Measurements from ENCODE around the gene ROBO4. TPM values are rescaled to one million over a fixed set of nuclear protein-coding genes. Genes with fewer than 3 reads are reported as not detected.

ROBO4 gene
- total RNA-seq, 1 donor from 2014 or later = 28.8 TPM

- H3K27me3 Mint-ChIP-seq (ENCODE audit: unreplicated experiment) = peaks cover 18% of the 10 kb centered on the region
Observed at GRCh38 chr11:124846070-124846673, 51.5 kb downstream of the ROBO4 start.

GRCh38 chr11:124844664-124845079, 53.0 kb downstream of the ROBO4 start:
- Mint-ChIP-seq H3K4me3 (ENCODE audit: unreplicated experiment) (no peak overlapping the region), H3K27ac (ENCODE audit: unreplicated experiment) (no peak overlapping the region), H3K36me3 (ENCODE audit: low read depth, unreplicated experiment) (peaks cover 10% of the 10 kb centered on the region), H3K4me1 (ENCODE audit: unreplicated experiment) (peaks cover 8% of the 10 kb centered on the region), H3K9me3 (ENCODE audit: unreplicated experiment) (no peaks in the 10 kb centered on the region), H3K27me3 (ENCODE audit: unreplicated experiment) (peaks cover 26% of the 10 kb centered on the region)
- TF ChIP-seq CTCF (IDR thresholded peaks at IDR 0.05; ENCODE audit: unreplicated experiment) = no peak
- no peak for DNase-seq (ENCODE audit: low spot score)

More at GRCh38 chr11:124846070-124846673, 51.5 kb downstream of the ROBO4 start:
- Mint-ChIP-seq H3K36me3 (ENCODE audit: low read depth, unreplicated experiment) (peaks cover 4% of the 10 kb centered on the region), H3K9me3 (ENCODE audit: unreplicated experiment) (no peaks in the 10 kb centered on the region), H3K4me3 (ENCODE audit: unreplicated experiment) (peak overlapping the region; percentile 42), H3K4me1 (ENCODE audit: unreplicated experiment) (peaks cover 3% of the 10 kb centered on the region), H3K27ac (ENCODE audit: unreplicated experiment) (no peak overlapping the region)
- no peak for TF ChIP-seq CTCF (IDR thresholded peaks at IDR 0.05; ENCODE audit: unreplicated experiment)
- no peak for DNase-seq (ENCODE audit: low spot score)

DNA sequence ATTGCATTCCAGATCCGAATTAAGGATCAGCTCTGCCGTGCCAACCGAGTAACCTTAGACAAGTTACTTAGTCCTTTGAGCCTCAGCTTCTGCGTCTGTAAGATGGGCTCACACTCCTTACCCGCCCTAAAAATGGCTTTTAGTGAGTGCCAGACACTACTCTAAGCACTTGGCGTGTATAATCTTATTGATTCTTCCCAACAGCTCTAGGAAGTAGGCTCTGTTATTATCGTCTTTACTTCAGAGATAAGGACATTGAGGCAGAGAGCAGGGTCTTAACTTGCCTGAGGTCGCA, 54.1 kb downstream of the ROBO4 start:
- Mint-ChIP-seq H3K4me3 (ENCODE audit: unreplicated experiment) (no peak overlapping the region), H3K9me3 (ENCODE audit: unreplicated experiment) (no peaks in the 10 kb centered on the region), H3K36me3 (ENCODE audit: low read depth, unreplicated experiment) (peaks cover 10% of the 10 kb centered on the region), H3K27ac (ENCODE audit: unreplicated experiment) (no peak overlapping the region), H3K4me1 (ENCODE audit: unreplicated experiment) (peaks cover 8% of the 10 kb centered on the region), H3K27me3 (ENCODE audit: unreplicated experiment) (peaks cover 25% of the 10 kb centered on the region)
- DNase-seq (ENCODE audit: low spot score) = no peak
- no peak for TF ChIP-seq CTCF (IDR thresholded peaks at IDR 0.05; ENCODE audit: unreplicated experiment)

- peaks cover 10% of the 10 kb centered on the region for H3K36me3 Mint-ChIP-seq (ENCODE audit: low read depth, unreplicated experiment)
- H3K27ac Mint-ChIP-seq (ENCODE audit: unreplicated experiment) = no peak overlapping the region
- peak overlapping the region; percentile 5 for H3K4me3 Mint-ChIP-seq (ENCODE audit: unreplicated experiment)
- peaks cover 8% of the 10 kb centered on the region for H3K4me1 Mint-ChIP-seq (ENCODE audit: unreplicated experiment)
- H3K9me3 Mint-ChIP-seq (ENCODE audit: unreplicated experiment) = no peaks in the 10 kb centered on the region
- no peak for TF ChIP-seq CTCF (IDR thresholded peaks at IDR 0.05; ENCODE audit: unreplicated experiment)
- DNase-seq (ENCODE audit: low spot score) = no peak
- peaks cover 31% of the 10 kb centered on the region for H3K27me3 Mint-ChIP-seq (ENCODE audit: unreplicated experiment)
Observed at GRCh38 chr11:124842305-124842704, 55.4 kb downstream of the ROBO4 start.

DNA sequence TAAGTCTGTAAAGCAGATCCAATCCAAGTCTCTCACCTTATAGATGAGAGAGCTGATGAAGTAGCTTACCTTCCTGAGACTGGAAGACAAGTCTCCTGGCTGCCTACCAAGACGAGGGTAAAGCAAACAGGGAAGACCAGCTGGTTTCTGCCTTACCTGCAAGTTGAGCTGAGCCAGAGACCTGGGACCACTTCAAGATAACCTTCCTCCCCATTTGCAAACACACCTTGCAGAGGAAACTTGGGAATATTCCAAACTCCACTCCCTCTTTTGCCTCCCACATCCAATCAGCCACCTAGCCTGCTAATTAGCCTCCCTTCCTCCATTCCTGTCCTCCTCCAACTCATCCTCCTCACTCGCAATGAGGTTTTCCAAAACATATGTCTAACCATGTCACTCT, 55.8 kb downstream of the ROBO4 start:
- no peaks in the 10 kb centered on the region for H3K9me3 Mint-ChIP-seq (ENCODE audit: unreplicated experiment)
- H3K4me3 Mint-ChIP-seq (ENCODE audit: unreplicated experiment) = peak overlapping the region; percentile 5
- peaks cover 31% of the 10 kb centered on the region for H3K27me3 Mint-ChIP-seq (ENCODE audit: unreplicated experiment)
- no peak for TF ChIP-seq CTCF (IDR thresholded peaks at IDR 0.05; ENCODE audit: unreplicated experiment)
- H3K4me1 Mint-ChIP-seq (ENCODE audit: unreplicated experiment) = peaks cover 8% of the 10 kb centered on the region
- peaks cover 10% of the 10 kb centered on the region for H3K36me3 Mint-ChIP-seq (ENCODE audit: low read depth, unreplicated experiment)
- DNase-seq (ENCODE audit: low spot score) = no peak
- no peak overlapping the region for H3K27ac Mint-ChIP-seq (ENCODE audit: unreplicated experiment)

Data from endothelial cell (in vitro differentiated cells).